ENCODE results near the gene DNAJA2. TPM values are rescaled to one million over a fixed set of nuclear protein-coding genes. Genes with fewer than 3 reads are reported as not detected.

The DNAJA2 gene
- total and polyA plus RNA-seq, 2 donors (not counting 3 experiments of a cell fraction or from before 2014, with no cell fraction given), result 6.4 to 61.4 TPM

DNA sequence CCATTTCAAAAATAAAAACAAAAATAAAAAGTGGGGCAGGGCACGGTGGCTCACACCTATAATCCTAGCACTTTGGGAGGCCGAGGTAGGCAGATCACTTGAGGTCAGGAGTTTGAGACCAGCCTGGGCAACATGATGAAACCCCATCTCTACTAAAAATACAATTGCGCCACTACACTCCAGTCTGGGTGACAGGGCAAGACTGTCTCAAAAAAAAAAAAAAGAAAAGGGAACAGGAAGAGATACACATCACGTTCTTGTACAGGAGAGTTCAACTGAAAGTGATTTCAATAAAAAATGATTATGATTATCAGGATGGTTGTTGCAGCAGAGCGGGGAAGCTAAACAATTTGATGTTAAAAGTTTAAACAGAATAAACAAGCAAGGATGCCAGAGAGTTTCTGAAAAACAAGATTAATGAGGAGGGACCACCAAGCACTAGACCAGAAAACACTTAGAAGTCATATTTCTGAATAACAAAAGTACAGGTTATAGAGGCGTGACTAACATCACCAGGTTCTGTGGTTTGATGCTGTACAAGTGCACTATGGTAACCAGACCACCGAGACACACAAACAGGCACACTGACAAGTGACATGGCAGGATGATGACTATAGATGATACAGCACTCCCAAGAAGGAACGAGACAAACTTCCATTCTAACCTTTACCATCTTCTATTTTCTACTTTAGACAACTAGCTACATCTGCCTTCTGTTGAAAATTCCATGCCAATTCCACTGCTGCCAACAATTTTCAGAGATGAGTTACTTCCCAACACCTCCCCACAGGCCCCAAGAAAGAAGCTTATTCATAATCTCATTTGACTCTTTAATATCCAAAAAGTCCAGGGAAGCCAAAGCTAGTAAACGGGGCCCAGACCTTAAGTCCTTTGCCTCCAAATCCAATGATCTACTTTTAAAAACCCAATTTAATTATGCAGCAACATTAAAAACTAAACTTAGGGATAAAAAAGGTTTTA lies 11.8 kb downstream of the DNAJA2 start:
- Histone ChIP-seq H3K27ac (ENCODE audit: insufficient read depth, low read depth, low read length) (no peak overlapping the region), H4K20me1 (replicated peaks; ENCODE audit: control insufficient read depth, extremely low read depth, insufficient read depth, low read length) (no peaks in the 10 kb centered on the region), H3K4me1 (ENCODE audit: control insufficient read depth, extremely low read depth, insufficient read depth, low read length) (no peaks in the 10 kb centered on the region), H3K27me3 (ENCODE audit: control insufficient read depth in 2 of 2, insufficient read depth in 2 of 2, low read length in 2 of 2) (no peaks in the 10 kb centered on the region), H3K9ac (replicated peaks; ENCODE audit: extremely low read depth, insufficient read depth, low read length) (no peak overlapping the region), H3K4me3 (replicated peaks in 1 of 3; ENCODE audit: insufficient read depth in 1 of 3, low read depth in 1 of 3, low read length in 3 of 3) (no peak overlapping the region), H3K9me1 (replicated peaks; ENCODE audit: control insufficient read depth, extremely low read depth, insufficient read depth, low read length) (no peaks in the 10 kb centered on the region), H2AFZ (ENCODE audit: low read depth, low read length) (no peak overlapping the region), H3K4me2 (ENCODE audit: insufficient read depth, low read length) (no peak overlapping the region), H3K9me3 (replicated peaks; ENCODE audit: control insufficient read depth, insufficient read depth, low read length) (no peaks in the 10 kb centered on the region), H3K79me2 (ENCODE audit: control insufficient read depth, insufficient read depth, low read length) (peaks cover 25% of the 10 kb centered on the region), H3K36me3 (ENCODE audit: control insufficient read depth in 2 of 2, extremely low read depth in 1 of 2, insufficient read depth in 2 of 2, low read length in 2 of 2) (peaks cover 26 to 40% of the 10 kb centered on the region in 2 experiments)
- intact Hi-C loops (cut with micrococcal nuclease), result no loop called here
- CTCF ChIA-PET, result interaction anchor here (1.3 to 2.2 kb wide), 2 partner anchors 14 to 1203 kb away, joined by 5 to 7 read pairs; no protein-coding TSS in a partner anchor
- DNase-seq (ENCODE audit: low read depth, low spot score) (no peak), FAIRE-seq (no peak)
- POLR2A ChIA-PET, result no interaction called here
- dilution Hi-C loops (cut with MboI; ENCODE audit: extremely low pct_ligation_motif_present, low sequenced_read_pairs), result no loop called here
- no TSS peak for BruUV-seq (replicated peaks)
- no peak for TF ChIP-seq JUN (IDR thresholded peaks at IDR 0.05; ENCODE audit: borderline replicate concordance, insufficient read depth, insufficient read length, low read depth)
- no peak for TF ChIP-seq FOS (IDR thresholded peaks at IDR 0.05; ENCODE audit: borderline replicate concordance, insufficient read depth, low read length)
- TF ChIP-seq EZH2 (IDR thresholded peaks at IDR 0.05; ENCODE audit: borderline replicate concordance, low read depth, low read length, severe bottlenecking), result no peak
- no peak for TF ChIP-seq POLR2AphosphoS5 (IDR thresholded peaks at IDR 0.05; ENCODE audit: insufficient read depth, low read depth, low read length)
- TF ChIP-seq POLR2A (IDR thresholded peaks at IDR 0.05; ENCODE audit: low read depth, low read length), result no peak
- TF ChIP-seq GATA2 (IDR thresholded peaks at IDR 0.05; ENCODE audit: insufficient read depth, insufficient read length, low read depth, low read length), result no peak
- no peak for TF ChIP-seq MYC (IDR thresholded peaks at IDR 0.05; ENCODE audit: low read depth, low read length)
- TF ChIP-seq, protein P1, sequence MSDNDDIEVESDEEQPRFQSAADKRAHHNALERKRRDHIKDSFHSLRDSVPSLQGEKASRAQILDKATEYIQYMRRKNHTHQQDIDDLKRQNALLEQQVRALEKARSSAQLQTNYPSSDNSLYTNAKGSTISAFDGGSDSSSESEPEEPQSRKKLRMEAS (IDR thresholded peaks at IDR 0.05; ENCODE audit: insufficient read depth, insufficient read length), result no peak
- TF ChIP-seq, protein P2, sequence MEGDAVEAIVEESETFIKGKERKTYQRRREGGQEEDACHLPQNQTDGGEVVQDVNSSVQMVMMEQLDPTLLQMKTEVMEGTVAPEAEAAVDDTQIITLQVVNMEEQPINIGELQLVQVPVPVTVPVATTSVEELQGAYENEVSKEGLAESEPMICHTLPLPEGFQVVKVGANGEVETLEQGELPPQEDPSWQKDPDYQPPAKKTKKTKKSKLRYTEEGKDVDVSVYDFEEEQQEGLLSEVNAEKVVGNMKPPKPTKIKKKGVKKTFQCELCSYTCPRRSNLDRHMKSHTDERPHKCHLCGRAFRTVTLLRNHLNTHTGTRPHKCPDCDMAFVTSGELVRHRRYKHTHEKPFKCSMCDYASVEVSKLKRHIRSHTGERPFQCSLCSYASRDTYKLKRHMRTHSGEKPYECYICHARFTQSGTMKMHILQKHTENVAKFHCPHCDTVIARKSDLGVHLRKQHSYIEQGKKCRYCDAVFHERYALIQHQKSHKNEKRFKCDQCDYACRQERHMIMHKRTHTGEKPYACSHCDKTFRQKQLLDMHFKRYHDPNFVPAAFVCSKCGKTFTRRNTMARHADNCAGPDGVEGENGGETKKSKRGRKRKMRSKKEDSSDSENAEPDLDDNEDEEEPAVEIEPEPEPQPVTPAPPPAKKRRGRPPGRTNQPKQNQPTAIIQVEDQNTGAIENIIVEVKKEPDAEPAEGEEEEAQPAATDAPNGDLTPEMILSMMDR (IDR thresholded peaks at IDR 0.05; ENCODE audit: extremely low read depth in 1 of 2, insufficient read depth in 1 of 2, low read depth in 1 of 2, low read length in 2 of 2), result no peak
